GM18858 (cell line): ENCODE measurements around the gene PDZRN3.

Experiments
- ATAC-seq: cut with Tn5 transposase; IDR thresholded peaks from one replicate; pipeline ENCODE4 v1.9.1; 2021; ENCODE audit not compliant: unreplicated experiment

Gene PDZRN3

GRCh38 chr3:73623346-73623745 lies 1.4 kb downstream of the PDZRN3 start:
- no peak for ATAC-seq

- no peak for ATAC-seq
Observed at GRCh38 chr3:73622091-73622805, 2.5 kb downstream of the PDZRN3 start.

GRCh38 chr3:73621388-73621787 lies 3.4 kb downstream of the PDZRN3 start:
- no peak for ATAC-seq

- no peak for ATAC-seq
Observed at GRCh38 chr3:73618461-73618860, 6.3 kb downstream of the PDZRN3 start.

- no peak for ATAC-seq
Observed at GRCh38 chr3:73616056-73616455, 8.7 kb downstream of the PDZRN3 start.

GRCh38 chr3:73614419-73614818 lies 10.3 kb downstream of the PDZRN3 start:
- ATAC-seq = no peak

- ATAC-seq = no peak
Observed at GRCh38 chr3:73611176-73611575, 13.6 kb downstream of the PDZRN3 start.

- no peak for ATAC-seq
Observed at GRCh38 chr3:73610493-73610892, 14.2 kb downstream of the PDZRN3 start.

- ATAC-seq = no peak
Observed at GRCh38 chr3:73609655-73610054, 15.1 kb downstream of the PDZRN3 start.

- ATAC-seq = no peak
Observed at GRCh38 chr3:73609315-73609641, 15.5 kb downstream of the PDZRN3 start.

- no peak for ATAC-seq
Observed at GRCh38 chr3:73608456-73609314, 16.1 kb downstream of the PDZRN3 start.

GRCh38 chr3:73605861-73606260 lies 18.9 kb downstream of the PDZRN3 start:
- ATAC-seq = no peak

- ATAC-seq = no peak
Observed at GRCh38 chr3:73605412-73605811, 19.3 kb downstream of the PDZRN3 start.

GRCh38 chr3:73604451-73604850 lies 20.3 kb downstream of the PDZRN3 start:
- no peak for ATAC-seq

GRCh38 chr3:73603762-73604171 lies 21.0 kb downstream of the PDZRN3 start:
- no peak for ATAC-seq

GRCh38 chr3:73602170-73602569 lies 22.6 kb downstream of the PDZRN3 start:
- ATAC-seq = no peak

GRCh38 chr3:73601481-73601880 lies 23.3 kb downstream of the PDZRN3 start:
- no peak for ATAC-seq

- no peak for ATAC-seq
Observed at GRCh38 chr3:73601011-73601410, 23.7 kb downstream of the PDZRN3 start.

GRCh38 chr3:73600293-73600938 lies 24.3 kb downstream of the PDZRN3 start:
- ATAC-seq = no peak

- ATAC-seq = no peak
Observed at GRCh38 chr3:73599605-73600004, 25.1 kb downstream of the PDZRN3 start.

- ATAC-seq = no peak
Observed at GRCh38 chr3:73597476-73597875, 27.3 kb downstream of the PDZRN3 start.
